Stimulated activated memory B cell treated with anti-CD40 and anti-IgM and Interleukin-4, amounts not matched to agents 10 μg/mL and 1 μg/mL and 100 μg/mL, for 72 hours (primary cell): ENCODE data around the gene ATG4B.

Experiments used
- ATAC-seq: fragments of 150-1000 bp; cut with Tn5 transposase; 2 replicates; pipeline ENCODE4 v1.10.0; 2021
- H3K27ac Mint-ChIP-seq: one replicate; pipeline ENCODE4 v1.8.0; 2022; ENCODE audit warnings: mild to moderate bottlenecking, mixed read lengths
- H3K27me3 Mint-ChIP-seq: one replicate; pipeline ENCODE4 v1.8.0; 2022; ENCODE audit warnings: mixed read lengths
- H3K36me3 Mint-ChIP-seq: one replicate; pipeline ENCODE4 v1.8.0; 2022; ENCODE audit warnings: mixed read lengths
- H3K4me1 Mint-ChIP-seq: one replicate; pipeline ENCODE4 v1.8.0; 2022; ENCODE audit warnings: mixed read lengths
- H3K4me3 Mint-ChIP-seq: one replicate; pipeline ENCODE4 v1.8.0; 2022; ENCODE audit warnings: mild to moderate bottlenecking, moderate library complexity, mixed read lengths
- H3K9me3 Mint-ChIP-seq: one replicate; pipeline ENCODE4 v1.8.0; 2022; ENCODE audit warnings: mixed read lengths

The ATG4B gene

DNA sequence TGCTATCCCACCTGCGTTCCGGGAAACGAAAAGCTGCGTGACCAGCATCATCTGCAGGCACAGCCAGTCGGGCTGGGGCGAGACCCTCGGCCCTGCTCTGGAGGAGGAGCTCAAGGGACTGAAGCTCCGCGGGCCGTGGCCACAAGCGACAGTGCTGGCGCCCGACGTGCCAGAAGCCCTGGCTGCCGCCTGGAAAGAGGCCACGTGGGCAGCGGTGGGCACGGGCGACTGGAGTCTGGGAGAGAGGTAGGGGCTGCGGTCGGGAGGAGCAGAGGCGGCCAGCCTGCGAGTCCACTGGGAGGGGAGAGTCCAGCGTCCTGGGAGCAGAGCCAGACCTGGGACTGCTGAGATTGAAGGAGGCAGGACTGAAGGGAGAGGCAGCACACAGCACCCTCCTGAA is 39.9 kb downstream of the ATG4B start:
- H3K9me3 Mint-ChIP-seq = no peaks in the 10 kb centered on the region
- no peak overlapping the region for H3K27ac Mint-ChIP-seq
- peaks cover 59% of the 10 kb centered on the region for H3K36me3 Mint-ChIP-seq
- H3K27me3 Mint-ChIP-seq = no peaks in the 10 kb centered on the region
- H3K4me1 Mint-ChIP-seq = peaks cover 14% of the 10 kb centered on the region
- no peak for ATAC-seq
- H3K4me3 Mint-ChIP-seq = no peak overlapping the region

DNA sequence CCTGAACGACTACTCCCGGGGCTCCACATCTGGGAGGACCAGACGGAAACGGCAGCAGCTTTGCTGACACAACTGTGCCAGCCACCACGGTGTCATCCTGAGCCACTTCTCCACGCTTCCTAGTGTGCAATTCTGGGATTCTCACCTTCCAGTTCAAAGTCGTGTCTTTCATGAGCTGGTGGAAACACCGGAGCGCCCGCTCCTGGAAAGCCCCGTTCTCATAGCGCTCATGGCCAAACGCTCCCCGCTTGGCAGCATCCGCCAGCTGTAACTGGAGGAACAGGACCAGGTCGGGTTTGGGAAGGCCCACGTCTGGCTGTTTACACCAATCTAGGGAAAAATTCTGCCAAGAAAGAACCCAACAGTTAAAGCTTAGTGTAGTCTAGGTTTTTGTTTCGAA is 40.8 kb downstream of the ATG4B start:
- Mint-ChIP-seq H3K27ac (no peak overlapping the region), H3K27me3 (no peaks in the 10 kb centered on the region), H3K9me3 (no peaks in the 10 kb centered on the region), H3K4me1 (peaks cover 5% of the 10 kb centered on the region), H3K36me3 (peaks cover 57% of the 10 kb centered on the region), H3K4me3 (no peak overlapping the region)
- ATAC-seq = no peak

DNA sequence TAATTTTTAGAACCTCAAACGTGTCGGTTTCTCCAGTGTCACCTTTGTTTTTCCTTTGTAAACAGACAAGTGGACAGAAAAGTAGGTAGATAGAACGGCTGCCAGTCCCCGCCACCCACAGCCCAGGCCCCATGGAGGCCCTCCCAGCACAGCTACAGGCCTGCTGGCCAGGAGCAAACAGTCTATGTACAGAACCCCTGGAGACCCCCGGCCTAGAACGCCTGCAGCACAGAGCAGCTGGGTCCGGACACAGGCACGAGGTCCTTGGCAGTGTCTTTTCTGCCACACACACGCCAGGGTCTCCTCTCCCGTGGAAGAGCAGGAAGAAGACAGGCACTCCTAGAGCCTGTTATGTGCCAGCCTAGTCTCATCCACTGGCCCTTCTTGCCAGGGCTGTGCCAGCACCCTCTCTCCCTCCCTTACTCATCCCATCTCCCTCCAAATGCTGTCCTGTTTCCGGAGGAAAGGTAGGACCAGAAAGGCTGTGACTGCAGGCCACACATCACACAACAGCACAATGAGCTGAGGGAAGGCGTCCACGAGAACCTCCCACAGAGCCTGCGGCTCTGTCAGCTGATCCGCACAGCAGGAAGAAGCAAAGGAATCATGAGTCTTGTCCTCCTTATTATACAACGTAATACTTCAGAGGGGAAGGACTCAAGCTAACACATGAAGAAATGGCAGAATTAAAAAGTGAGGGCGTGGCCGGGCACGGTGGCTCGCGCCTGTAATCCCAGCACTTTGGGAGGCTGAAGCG is 41.5 kb downstream of the ATG4B start:
- H3K27ac Mint-ChIP-seq = no peak overlapping the region
- no peak overlapping the region for H3K4me3 Mint-ChIP-seq
- ATAC-seq = no peak
- no peaks in the 10 kb centered on the region for H3K4me1 Mint-ChIP-seq
- no peaks in the 10 kb centered on the region for H3K9me3 Mint-ChIP-seq
- no peaks in the 10 kb centered on the region for H3K27me3 Mint-ChIP-seq
- H3K36me3 Mint-ChIP-seq = peaks cover 55% of the 10 kb centered on the region

DNA sequence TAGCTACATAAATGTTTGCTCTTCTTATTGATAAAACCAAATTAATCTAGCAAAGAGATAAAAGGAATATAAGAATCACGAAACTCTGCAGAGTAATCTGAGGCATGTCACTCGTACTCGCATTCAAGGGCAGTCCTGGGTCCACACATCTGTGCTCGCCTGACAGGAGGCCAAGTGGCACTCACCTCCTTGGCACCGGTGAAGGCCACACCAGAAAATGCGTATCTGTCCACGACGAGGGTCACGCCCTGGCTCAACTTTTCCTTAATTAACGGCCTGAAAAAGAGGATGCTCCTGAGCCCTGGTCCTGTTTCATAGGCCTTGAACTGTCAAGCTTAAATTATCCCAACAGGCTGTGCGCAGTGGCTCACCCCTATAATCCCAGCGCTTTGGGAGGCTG is 42.6 kb downstream of the ATG4B start:
- Mint-ChIP-seq H3K27me3 (no peaks in the 10 kb centered on the region), H3K4me1 (no peaks in the 10 kb centered on the region), H3K27ac (no peak overlapping the region), H3K36me3 (peaks cover 63% of the 10 kb centered on the region), H3K9me3 (no peaks in the 10 kb centered on the region), H3K4me3 (no peak overlapping the region)
- ATAC-seq = no peak

DNA sequence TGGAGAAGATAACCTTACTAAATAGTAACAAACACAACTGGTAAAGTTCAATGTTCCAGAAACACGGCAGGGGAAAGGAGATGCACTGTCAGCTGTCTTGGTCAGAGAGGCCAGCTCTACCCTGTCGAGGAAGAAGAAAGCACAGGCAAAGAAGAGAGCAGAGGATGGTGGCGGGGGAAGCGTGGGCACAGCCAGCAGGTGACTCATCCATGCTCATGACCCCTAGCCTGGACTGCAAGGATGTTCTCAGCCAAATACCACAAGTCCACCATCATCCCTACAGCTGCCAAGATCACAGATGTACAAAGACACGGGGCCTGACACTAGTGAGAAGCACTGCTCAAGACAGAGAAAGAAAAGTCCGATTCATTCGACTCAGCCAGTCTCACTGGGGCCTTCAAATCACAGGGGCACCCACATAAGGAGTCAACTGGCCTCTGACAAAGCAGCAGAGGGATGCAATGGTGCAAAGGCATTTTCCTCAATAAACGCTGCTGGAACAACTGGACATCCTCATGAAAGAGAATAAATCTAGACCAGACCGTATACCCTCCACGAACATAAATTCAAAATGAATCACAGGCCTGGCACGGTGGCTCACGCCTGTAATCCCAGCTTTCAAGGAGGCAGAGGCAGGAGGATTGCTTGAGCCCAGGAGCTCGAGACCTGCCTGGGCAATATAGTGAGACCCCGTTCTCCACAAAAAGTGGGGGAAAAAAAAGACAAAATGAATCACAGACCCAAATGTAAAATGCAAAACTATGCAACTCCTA is 43.5 kb downstream of the ATG4B start:
- no peak overlapping the region for H3K4me3 Mint-ChIP-seq
- H3K4me1 Mint-ChIP-seq = peaks cover 6% of the 10 kb centered on the region
- H3K27me3 Mint-ChIP-seq = no peaks in the 10 kb centered on the region
- H3K9me3 Mint-ChIP-seq = no peaks in the 10 kb centered on the region
- no peak overlapping the region for H3K27ac Mint-ChIP-seq
- no peak for ATAC-seq
- H3K36me3 Mint-ChIP-seq = peaks cover 58% of the 10 kb centered on the region

DNA sequence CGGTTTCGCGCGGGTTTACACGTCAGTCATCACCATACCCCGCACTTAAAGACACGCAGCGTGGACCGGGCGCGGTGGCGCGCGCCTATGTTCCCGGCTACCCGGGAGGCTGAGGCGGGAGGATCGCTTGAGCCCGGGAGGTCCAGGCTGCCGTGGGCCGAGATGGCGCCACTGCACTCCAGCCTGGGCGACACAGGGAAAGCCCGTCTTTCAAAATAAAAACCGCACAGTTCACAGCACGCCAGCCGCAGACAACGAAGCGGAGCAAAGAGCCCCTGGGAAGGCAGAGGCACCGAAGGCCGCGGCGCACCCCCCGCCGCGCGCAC is 48.8 kb downstream of the ATG4B start:
- no peaks in the 10 kb centered on the region for H3K9me3 Mint-ChIP-seq
- peak overlapping the region; percentile 83 for H3K4me3 Mint-ChIP-seq
- H3K36me3 Mint-ChIP-seq = peaks cover 33% of the 10 kb centered on the region
- H3K27me3 Mint-ChIP-seq = no peaks in the 10 kb centered on the region
- H3K27ac Mint-ChIP-seq = peak overlapping the region; percentile 91
- peaks cover 25% of the 10 kb centered on the region for H3K4me1 Mint-ChIP-seq
- ATAC-seq = peak; percentile 32

DNA sequence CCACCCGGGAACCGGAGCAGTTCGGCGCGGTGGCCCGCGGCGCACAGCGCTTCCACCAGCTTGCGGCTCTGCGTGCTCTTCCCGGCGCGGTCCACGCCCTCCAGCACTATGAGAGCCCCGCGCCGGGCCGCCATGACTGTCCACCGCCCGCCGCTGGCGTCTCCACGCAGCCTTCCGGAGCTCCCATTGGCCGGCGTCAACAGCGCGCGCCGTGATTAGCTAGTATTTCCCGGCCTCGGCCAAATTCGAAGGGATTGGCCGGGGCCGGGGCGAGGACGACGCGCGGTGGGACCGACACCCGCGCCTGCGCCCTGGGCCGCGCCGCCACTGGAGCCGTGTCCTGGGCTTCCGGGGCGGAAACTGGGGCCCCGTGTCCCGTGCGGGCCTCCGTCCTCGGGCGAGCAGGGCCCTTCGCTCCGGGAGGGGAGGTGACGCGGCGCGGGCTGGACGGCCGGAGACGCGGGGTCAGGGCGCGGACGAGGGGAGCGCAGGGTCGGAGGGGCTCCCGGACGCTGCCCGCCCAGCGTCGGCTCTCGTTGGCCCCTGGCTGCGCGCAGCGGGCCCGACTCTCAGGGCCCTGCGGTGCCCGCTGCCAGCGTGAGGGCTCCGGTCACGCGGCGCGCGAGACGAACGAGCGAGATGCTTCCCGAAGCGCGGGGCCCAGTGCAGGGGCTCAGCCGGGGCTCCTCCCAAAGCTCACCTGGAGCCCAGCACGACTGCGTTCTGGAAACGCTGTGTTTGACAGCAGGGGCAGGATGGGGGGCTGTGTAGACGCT is 49.3 kb downstream of the ATG4B start, which contains the start of gene DTYMK:
Gene DTYMK (minus strand): TSS at position 166 of the 776 bp plus-strand sequence. CDS start 32 bp downstream, at position 134.
- Mint-ChIP-seq H3K4me3 (peak within 1 kb of the TSS; percentile 83), H3K9me3 (no peaks in the 10 kb centered on the region), H3K27ac (peak within 1 kb of the TSS; percentile 91), H3K27me3 (no peaks in the 10 kb centered on the region), H3K36me3 (peaks cover 27% of the 10 kb centered on the region), H3K4me1 (peaks cover 25% of the 10 kb centered on the region)
- peak; percentile 99 for ATAC-seq

DNA sequence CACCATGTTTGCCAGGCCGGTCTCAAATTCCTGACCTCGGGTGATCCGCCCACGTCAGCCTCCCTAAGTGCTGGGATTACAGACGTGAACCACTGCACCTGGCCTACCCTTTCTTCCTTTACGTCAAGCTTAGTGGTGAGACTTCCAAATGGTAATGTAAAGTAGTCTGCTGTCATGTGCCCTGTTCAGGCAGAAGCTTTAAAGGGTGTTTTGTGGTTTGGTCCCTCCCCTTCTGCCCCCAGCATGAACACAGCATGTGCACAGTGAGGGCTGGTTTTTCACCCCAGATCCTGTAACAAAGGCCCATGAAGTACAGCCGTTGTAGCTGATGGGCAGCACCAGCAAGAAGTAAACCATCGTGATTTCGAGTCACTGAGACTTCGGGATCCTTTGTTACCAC is 51.8 kb downstream of the ATG4B start:
- no peak overlapping the region for H3K27ac Mint-ChIP-seq
- no peaks in the 10 kb centered on the region for H3K27me3 Mint-ChIP-seq
- no peaks in the 10 kb centered on the region for H3K9me3 Mint-ChIP-seq
- ATAC-seq = no peak
- peaks cover 22% of the 10 kb centered on the region for H3K36me3 Mint-ChIP-seq
- no peak overlapping the region for H3K4me3 Mint-ChIP-seq
- peaks cover 25% of the 10 kb centered on the region for H3K4me1 Mint-ChIP-seq

DNA sequence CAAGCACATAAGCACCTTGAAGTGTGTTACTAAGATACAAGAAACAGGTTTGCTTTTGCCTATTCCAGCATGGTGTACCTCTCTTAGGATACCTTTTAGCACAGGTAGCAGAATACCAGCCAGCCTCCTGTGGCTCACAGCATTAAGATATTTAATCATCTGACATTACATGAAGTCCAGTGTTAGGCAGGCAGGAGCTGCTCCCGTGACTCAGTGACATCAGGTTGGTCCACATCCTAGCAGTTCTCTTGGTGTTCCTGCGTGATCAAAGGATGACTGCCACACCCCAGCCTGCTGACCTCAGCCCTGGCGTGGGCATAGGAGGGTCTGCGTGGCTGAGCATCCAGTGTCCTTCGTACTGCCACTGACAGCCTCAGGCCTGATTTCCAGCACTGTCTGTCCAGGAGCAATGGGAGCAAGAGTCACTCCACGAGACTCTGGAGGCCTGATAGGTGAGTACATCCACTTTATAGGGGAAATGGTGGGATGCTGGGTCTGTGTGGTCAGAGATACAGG is 52.8 kb downstream of the ATG4B start:
- peaks cover 16% of the 10 kb centered on the region for H3K36me3 Mint-ChIP-seq
- no peak for ATAC-seq
- H3K4me3 Mint-ChIP-seq = no peak overlapping the region
- H3K9me3 Mint-ChIP-seq = no peaks in the 10 kb centered on the region
- no peaks in the 10 kb centered on the region for H3K27me3 Mint-ChIP-seq
- peaks cover 25% of the 10 kb centered on the region for H3K4me1 Mint-ChIP-seq
- H3K27ac Mint-ChIP-seq = no peak overlapping the region

DNA sequence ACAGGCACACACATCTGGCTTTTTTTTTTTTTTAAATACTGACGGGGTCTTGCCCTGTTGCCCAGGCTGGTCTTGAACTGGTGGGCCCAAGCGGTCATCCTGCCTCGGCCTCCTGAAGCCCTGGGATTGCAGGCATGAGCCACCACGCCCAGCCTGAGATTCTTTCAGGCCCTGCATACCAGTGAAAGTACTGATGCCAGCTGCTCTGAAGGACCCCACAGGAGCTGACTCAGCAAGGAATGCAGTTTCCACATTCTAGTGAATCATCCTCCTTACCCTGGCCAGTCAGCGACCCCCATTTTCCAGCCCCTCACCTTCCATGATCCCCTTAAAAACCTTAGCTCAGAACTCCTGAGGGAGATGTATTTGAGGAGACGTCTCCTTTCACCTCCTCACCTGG is 55.0 kb downstream of the ATG4B start:
- Mint-ChIP-seq H3K27ac (no peak overlapping the region), H3K4me3 (no peak overlapping the region), H3K4me1 (peaks cover 15% of the 10 kb centered on the region), H3K27me3 (no peaks in the 10 kb centered on the region), H3K9me3 (no peaks in the 10 kb centered on the region), H3K36me3 (peaks cover 25% of the 10 kb centered on the region)
- no peak for ATAC-seq

DNA sequence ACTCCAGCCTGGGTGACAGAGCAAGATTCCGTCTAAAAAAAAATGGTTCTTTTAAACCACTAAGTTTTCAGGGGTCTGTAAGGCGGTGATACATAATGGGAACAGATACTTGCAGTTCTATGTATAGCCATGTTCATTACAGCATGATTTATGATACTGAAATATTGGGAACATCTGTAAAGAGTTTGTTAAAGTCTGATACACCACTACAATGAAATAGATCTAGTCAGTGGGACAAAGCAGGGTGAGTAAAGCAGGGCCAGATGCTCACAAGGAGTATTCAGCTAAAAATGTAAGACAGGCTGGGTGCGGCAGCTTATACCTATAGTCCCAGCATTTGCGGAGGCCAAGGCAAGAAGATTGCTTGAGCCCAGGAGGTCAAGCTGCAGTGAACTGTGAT is 58.2 kb downstream of the ATG4B start:
- peaks cover 4% of the 10 kb centered on the region for H3K4me1 Mint-ChIP-seq
- no peak overlapping the region for H3K4me3 Mint-ChIP-seq
- ATAC-seq = no peak
- H3K36me3 Mint-ChIP-seq = peaks cover 15% of the 10 kb centered on the region
- H3K27ac Mint-ChIP-seq = no peak overlapping the region
- H3K27me3 Mint-ChIP-seq = no peaks in the 10 kb centered on the region
- no peaks in the 10 kb centered on the region for H3K9me3 Mint-ChIP-seq

DNA sequence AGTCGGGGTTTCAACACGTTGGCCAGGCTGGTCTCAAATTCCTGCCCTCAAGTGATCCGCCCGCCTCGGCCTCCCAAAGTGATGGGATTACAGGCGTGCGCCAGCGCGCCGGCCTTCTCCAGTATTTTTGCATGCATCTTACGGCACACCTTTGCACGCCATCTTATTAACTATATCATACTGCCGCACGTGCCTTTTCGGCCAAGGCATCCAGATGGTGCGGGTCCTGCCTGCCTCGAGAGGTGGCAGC is 63.6 kb downstream of the ATG4B start:
- Mint-ChIP-seq H3K36me3 (peaks cover 13% of the 10 kb centered on the region), H3K9me3 (no peaks in the 10 kb centered on the region), H3K4me3 (peak overlapping the region; percentile 90), H3K27ac (peak overlapping the region; percentile 93), H3K4me1 (peaks cover 27% of the 10 kb centered on the region), H3K27me3 (no peaks in the 10 kb centered on the region)
- ATAC-seq = no peak

DNA sequence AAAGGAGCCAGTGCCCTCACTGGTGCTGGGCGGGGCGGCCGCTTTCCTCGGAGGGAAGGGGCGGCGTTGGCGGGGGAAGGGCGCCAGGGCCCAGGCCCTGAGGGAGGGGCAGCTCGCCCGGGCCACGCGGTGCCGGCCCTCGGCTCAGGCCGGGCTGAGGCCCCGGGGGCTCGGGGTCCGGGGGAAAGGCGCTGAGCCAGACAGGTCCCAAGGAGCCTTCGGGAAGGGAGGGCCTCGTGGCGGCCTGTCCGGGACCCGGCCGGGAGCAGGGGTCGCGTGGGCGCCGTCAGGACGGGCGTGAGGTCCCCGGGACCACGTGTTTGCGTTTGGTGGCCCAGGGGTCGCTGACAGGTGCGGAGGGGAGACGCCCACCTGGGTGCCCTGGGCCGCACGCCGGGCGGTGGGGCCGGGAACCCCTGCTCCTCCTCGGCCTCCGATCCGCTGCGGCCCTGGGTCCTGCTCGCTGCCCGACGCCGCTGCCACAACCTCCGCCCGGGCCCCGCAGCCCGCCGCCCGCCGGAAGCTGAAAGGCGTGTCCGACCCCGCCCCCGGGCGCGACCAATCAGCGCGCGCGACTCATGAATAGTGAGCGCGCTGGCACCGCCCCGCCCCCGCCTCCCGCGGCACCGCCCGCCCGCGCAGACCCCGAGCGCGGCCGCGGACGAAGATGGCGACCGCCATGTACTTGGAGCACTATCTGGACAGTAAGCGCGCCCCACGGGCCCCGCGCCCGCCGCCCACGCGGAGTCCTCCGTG is 64.1 kb downstream of the ATG4B start, which contains the start of gene ING5:
Gene ING5 (plus strand): TSS at position 641 of the 756 bp plus-strand sequence. CDS start 27 bp downstream, at position 668.
- Mint-ChIP-seq H3K27ac (peak within 1 kb of the TSS; percentile 93), H3K4me3 (peak within 1 kb of the TSS; percentile 90), H3K9me3 (no peaks in the 10 kb centered on the region), H3K36me3 (peaks cover 13% of the 10 kb centered on the region), H3K27me3 (no peaks in the 10 kb centered on the region), H3K4me1 (peaks cover 27% of the 10 kb centered on the region)
- peak; percentile 85 for ATAC-seq

DNA sequence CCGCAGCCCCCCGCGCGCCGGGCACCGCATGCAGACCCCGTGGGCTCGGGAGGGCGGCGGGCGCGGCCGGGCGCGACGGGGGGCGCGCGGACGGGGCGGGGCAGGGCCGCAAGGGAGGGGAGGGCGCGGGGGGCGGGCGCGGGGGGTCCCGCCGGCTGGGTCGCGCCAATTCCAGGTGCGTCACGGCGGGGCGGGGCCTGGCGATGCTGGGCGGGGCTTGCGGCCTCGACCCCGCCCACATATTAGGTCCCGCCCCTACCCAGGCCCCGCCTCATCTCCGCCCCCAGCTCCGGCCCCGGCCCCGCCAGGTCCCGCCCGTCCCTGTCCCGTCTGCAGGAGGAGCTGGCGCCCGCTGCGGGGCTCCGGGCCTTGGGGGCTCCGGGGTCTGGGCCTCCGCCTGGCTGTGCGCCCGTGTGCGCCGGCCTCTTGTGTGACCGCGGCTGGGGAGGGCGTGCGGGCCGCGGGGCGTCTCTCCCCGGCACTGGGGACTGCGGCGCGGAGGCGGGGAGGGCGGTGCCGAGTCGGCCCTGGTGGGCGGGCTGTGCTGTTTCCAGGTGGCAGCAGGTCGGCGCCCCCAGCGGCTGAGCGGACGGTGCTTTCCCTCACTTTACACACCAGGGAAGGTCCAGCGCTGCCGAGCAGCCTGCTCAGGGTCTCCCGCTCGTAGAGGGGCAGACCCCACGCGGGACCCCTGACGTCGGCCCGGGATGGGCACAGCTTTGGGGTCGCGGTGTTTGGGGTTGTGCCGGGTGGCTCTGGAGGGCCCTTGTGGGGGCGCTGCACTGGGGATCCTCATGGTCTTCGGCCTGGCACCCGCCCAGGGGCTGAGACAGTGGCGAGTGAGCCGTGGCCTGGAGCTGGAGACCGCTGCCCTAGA is 64.9 kb downstream of the ATG4B start:
- Mint-ChIP-seq H3K4me1 (peaks cover 27% of the 10 kb centered on the region), H3K9me3 (no peaks in the 10 kb centered on the region), H3K36me3 (peaks cover 21% of the 10 kb centered on the region), H3K27me3 (no peaks in the 10 kb centered on the region), H3K27ac (peak overlapping the region; percentile 93), H3K4me3 (peak overlapping the region; percentile 90)
- peak; percentile 86 for ATAC-seq
